HG03558 (cell line): Measurements from ENCODE around the gene FDPS.

ENCODE experiments used
- ATAC-seq: cut with Tn5 transposase; IDR thresholded peaks from one replicate; pipeline ENCODE4 v1.9.1; 2021; ENCODE audit warnings: moderate number of reproducible peaks; ENCODE audit not compliant: unreplicated experiment; ENCODE audit errors: extremely low read depth

The FDPS gene

GRCh38 chr1:155339515-155340097 is 30.9 kb downstream of the FDPS start:
- ATAC-seq: no peak

- ATAC-seq: no peak
Measured at GRCh38 chr1:155342842-155343241, 34.2 kb downstream of the FDPS start.

GRCh38 chr1:155352631-155353030 is 44.0 kb downstream of the FDPS start:
- no peak for ATAC-seq

- no peak for ATAC-seq
Measured at GRCh38 chr1:155360051-155360450, 51.4 kb downstream of the FDPS start.
